ENCODE results near the gene PAX7. TPM values are rescaled to one million over a fixed set of nuclear protein-coding genes. Genes with fewer than 3 reads are reported as not detected.
"Not testable (repeated sequence)": the region's sequence is repeated elsewhere in the genome, so short reads cannot be mapped to it uniquely, and the experiment has no call there.

The PAX7 gene
- total RNA-seq, 1 donor from 2014 or later = not detected

GRCh38 chr1:18686540-18686939 lies 55.9 kb downstream of the PAX7 start:
- intact Hi-C loops (cut with DNase I) = no loop called here
- no peak for DNase-seq (ENCODE audit: missing footprints)
- no peak for ATAC-seq

DNA sequence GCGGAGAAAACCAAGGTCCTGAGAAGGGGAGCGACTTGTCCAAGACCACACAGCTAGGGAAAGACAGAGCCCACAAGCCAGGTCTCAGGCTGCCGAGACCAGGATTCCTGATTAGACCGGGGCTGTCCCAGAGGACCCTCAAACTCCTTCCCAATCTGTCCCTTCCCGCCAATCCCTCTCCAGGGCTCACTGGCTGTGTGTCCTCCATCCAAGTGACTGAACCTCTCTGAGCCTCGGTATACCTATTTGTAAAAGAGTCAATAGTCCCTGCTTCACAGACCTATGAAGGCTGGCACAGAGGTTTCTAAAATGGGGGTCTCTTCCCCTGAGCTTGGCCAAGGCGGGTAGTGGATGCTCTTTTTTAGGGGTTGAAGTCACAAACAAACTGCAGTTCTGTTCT lies 56.6 kb downstream of the PAX7 start:
- DNase-seq (ENCODE audit: missing footprints) (no peak), ATAC-seq (no peak)
- intact Hi-C loops (cut with DNase I) = no loop called here

GRCh38 chr1:18691648-18692047 lies 61.0 kb downstream of the PAX7 start:
- no peak for ATAC-seq
- no peak for DNase-seq (ENCODE audit: missing footprints)
- intact Hi-C loops (cut with DNase I) = no loop called here

DNA sequence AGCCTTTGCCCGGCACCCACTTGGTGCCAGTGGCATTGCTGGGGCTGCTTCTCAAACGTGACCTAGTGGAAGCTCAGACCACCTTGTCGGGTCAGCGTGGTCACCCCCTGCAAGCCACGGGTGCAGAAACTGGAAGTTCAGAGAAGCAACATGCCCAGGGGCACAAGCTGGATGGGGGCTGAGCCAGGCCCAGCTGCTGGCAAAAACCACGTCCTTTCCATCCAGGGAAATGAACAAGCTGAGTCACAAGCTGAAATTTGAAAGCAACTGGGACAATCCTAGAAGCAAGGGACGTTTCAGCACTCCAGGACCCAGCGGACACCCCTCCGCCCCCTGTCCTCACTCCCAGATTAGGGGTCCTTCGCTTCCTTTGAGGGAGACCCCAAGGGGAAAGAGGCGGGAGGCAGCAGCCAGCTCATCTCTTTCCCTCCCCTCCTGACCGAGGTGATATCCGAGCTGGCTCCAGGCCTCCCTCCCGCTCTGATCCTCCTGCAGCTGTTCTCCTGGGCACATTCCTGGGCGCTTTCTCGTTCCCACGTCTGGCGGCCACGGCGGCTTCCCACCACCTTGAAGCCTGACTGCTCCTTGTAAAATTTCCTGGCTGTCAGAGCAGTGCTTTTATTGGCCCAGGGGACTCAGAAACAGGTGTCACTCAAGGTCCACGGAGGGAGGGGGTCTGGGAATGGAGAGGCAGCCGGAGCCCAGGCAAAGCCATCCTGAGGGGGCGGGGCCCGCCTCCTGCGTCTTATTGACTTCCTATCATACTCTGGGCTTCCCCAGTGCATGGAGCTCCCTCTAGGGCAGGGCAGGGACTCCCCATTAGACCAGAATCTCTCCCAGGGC lies 62.8 kb downstream of the PAX7 start:
- no peak for ATAC-seq
- DNase-seq (ENCODE audit: missing footprints) = no peak
- intact Hi-C loops (cut with DNase I) = no loop called here

- intact Hi-C loops (cut with DNase I); DNase-seq (ENCODE audit: missing footprints); ATAC-seq: not testable (repeated sequence)
Measured at GRCh38 chr1:18694289-18694688, 63.6 kb downstream of the PAX7 start.

GRCh38 chr1:18697541-18697940 lies 66.9 kb downstream of the PAX7 start:
- DNase-seq (ENCODE audit: missing footprints) = no peak
- intact Hi-C loops (cut with DNase I) = no loop called here
- no peak for ATAC-seq

- DNase-seq (ENCODE audit: missing footprints) (no peak), ATAC-seq (no peak)
- intact Hi-C loops (cut with DNase I) = no loop called here
Measured at GRCh38 chr1:18700530-18700929, 69.9 kb downstream of the PAX7 start.

- intact Hi-C loops (cut with DNase I) = no loop called here
- no peak for ATAC-seq
- no peak for DNase-seq (ENCODE audit: missing footprints)
Measured at GRCh38 chr1:18701183-18701582, 70.5 kb downstream of the PAX7 start.

GRCh38 chr1:18703041-18703621 lies 72.5 kb downstream of the PAX7 start:
- no peak for DNase-seq (ENCODE audit: missing footprints)
- ATAC-seq = no peak
- intact Hi-C loops (cut with DNase I) = no loop called here

DNA sequence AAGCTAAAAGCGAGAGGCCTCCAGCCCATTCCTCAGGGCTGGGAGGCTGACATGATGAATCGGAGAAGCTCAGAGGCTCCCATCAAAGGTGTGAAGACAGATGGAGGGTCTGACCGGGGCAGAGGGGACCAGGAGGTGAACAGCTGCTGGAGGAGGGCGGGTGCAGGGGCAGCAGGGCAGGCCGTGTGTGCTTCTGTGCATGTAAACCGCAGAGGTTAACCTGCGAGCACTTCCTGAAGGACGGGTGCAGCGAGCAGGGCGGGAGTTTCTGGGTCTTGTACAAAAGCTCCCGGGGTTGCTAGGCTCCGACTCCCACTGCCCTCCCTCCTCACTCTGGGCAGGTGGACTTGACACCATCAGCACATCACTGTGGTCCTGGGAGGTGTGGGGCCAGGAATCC lies 75.2 kb downstream of the PAX7 start:
- no peak for ATAC-seq
- intact Hi-C loops (cut with DNase I) = no loop called here
- no peak for DNase-seq (ENCODE audit: missing footprints)

DNA sequence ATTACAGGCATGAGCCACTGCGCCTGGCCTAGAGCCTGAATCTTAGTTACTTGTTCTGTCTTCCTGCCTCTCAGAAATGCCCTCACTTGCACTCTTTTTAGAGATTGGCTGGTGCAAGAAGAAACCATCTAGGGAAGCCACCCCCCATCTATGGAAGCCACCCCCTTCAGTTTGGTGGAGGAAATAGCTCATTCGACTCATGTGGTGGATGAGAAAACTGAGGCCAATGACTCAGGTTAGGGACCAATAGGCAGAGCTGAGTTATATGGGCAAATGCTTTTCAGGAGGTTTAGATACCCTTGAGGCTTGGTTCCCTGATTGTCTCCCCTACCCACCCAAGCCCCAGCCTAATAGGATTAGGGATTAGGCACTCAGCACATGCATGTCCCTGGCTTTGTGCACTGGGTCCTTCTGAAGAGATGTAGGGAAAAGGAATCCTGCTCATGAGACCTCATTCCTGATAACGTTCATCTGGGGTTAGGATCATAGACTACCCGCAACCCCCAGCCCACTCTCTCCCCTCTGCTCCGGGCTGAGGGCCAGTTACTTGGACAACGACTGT lies 77.1 kb downstream of the PAX7 start:
- no peak for DNase-seq (ENCODE audit: missing footprints)
- intact Hi-C loops (cut with DNase I) = no loop called here
- no peak for ATAC-seq

GRCh38 chr1:18710002-18710401 lies 79.4 kb downstream of the PAX7 start:
- ATAC-seq = no peak

GRCh38 chr1:18711003-18711402 lies 80.4 kb downstream of the PAX7 start:
- no peak for ATAC-seq
- intact Hi-C loops (cut with DNase I) = no loop called here
- DNase-seq (ENCODE audit: missing footprints) = no peak

More at GRCh38 chr1:18710002-18710401, 79.4 kb downstream of the PAX7 start:
- DNase-seq (ENCODE audit: missing footprints) = no peak
- intact Hi-C loops (cut with DNase I) = no loop called here

DNA sequence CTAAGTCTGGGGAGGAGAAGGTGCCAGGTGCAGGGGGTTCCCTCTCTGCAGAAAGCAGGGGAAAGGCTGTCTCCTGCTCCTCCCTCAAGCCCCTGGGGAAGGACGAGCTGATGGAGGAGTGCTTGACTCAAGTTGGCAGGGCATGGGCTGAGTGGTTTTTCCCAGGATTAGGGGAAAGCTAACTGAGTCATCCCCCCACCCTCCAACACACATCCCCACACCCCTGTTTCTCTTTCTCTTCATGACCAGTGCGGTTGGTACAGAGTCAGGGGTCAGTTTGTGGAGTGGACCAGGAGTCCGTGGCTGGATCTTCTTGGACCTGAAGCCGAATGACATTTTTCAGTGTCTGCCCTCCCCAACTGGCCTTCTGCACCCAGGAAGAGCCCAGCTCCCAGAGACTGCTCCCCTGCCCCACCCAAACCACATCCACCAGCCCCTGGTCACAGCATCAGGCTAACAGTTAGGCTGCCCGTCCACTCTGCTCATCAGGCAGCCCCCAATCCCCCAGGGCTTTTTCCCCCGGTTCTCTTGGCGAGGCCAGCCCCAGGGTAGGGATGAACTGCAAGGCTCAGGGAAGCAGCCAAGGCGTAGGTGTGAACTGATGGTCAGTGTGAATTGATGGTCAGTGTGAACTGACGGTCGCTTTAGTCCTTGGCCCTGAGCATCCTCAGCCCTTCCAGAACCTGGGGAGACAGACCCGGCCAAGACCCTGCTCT lies 81.0 kb downstream of the PAX7 start:
- ATAC-seq (no peak), DNase-seq (ENCODE audit: missing footprints) (no peak)
- intact Hi-C loops (cut with DNase I) = no loop called here

- intact Hi-C loops (cut with DNase I) = no loop called here
- no peak for ATAC-seq
Measured at GRCh38 chr1:18712252-18712600, 81.6 kb downstream of the PAX7 start.

DNA sequence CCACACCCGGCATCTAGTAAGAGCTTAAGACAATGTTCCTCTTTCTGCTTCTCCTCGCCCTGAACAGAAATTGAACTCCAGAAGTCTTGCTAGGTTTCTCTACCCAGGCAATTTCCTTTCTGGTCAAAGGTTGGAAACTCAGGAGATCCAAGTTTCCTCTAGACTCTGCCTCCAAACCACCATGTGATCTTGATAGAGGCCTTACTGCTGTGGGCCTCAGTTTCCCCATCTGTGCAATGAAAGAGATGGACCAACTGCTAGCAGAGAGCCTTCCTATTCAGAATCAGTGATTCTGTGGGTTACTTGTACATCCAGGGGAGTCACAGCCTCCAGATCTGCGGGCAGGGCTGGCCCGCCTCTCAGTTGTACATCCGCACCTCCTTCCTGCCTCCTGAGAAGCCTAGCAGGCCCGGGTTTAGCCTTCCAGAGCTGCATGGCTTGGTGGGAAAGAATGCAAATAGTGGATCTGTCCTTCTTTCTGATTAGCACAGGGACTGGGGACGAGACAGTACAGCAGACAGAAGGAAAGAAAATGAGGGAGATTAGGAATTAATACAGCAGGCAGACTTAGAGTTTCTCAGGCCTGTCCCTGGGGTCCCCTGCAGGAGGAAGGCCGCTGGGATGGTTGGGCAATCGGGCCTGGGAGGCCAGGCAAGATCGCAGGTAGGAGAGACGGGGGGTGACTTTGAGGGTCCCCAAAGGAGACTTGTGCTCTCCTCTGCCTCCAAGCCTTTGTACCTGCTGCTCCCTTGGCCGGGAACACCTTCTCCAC lies 83.9 kb downstream of the PAX7 start:
- no peak for DNase-seq (ENCODE audit: missing footprints)
- intact Hi-C loops (cut with DNase I) = no loop called here
- no peak for ATAC-seq

More at GRCh38 chr1:18712252-18712600, 81.6 kb downstream of the PAX7 start:
- no peak for DNase-seq (ENCODE audit: missing footprints)

- ATAC-seq = no peak
- intact Hi-C loops (cut with DNase I) = no loop called here
- no peak for DNase-seq (ENCODE audit: missing footprints)
Measured at GRCh38 chr1:18716112-18716784, 85.6 kb downstream of the PAX7 start.

Data from Right ventricle myocardium inferior (tissue), 1 donor.